ENCODE measurements around the gene BYSL. TPM values are rescaled to one million over a fixed set of nuclear protein-coding genes. Genes with fewer than 3 reads are reported as not detected.

The BYSL gene
- total and polyA plus RNA-seq, 2 donors (not counting 3 experiments of a cell fraction or from before 2014, with no cell fraction given) = 33.1 to 41.8 TPM

- Histone ChIP-seq H3K9ac (replicated peaks; ENCODE audit: extremely low read depth, insufficient read depth, low read length) (no peak overlapping the region), H3K4me2 (ENCODE audit: insufficient read depth, low read length) (no peak overlapping the region), H3K9me1 (replicated peaks; ENCODE audit: control insufficient read depth, extremely low read depth, insufficient read depth, low read length) (no peaks in the 10 kb centered on the region), H3K79me2 (ENCODE audit: control insufficient read depth, insufficient read depth, low read length) (no peaks in the 10 kb centered on the region), H4K20me1 (replicated peaks; ENCODE audit: control insufficient read depth, extremely low read depth, insufficient read depth, low read length) (no peaks in the 10 kb centered on the region), H3K4me3 (replicated peaks in 1 of 3; ENCODE audit: insufficient read depth in 1 of 3, low read depth in 1 of 3, low read length in 3 of 3) (no peak overlapping the region), H2AFZ (ENCODE audit: low read depth, low read length) (no peak overlapping the region), H3K4me1 (ENCODE audit: control insufficient read depth, extremely low read depth, insufficient read depth, low read length) (no peaks in the 10 kb centered on the region), H3K36me3 (ENCODE audit: control insufficient read depth in 2 of 2, extremely low read depth in 1 of 2, insufficient read depth in 2 of 2, low read length in 2 of 2) (no peaks in the 10 kb centered on the region), H3K27me3 (ENCODE audit: control insufficient read depth in 2 of 2, insufficient read depth in 2 of 2, low read length in 2 of 2) (no peaks in the 10 kb centered on the region), H3K27ac (ENCODE audit: insufficient read depth, low read depth, low read length) (no peak overlapping the region), H3K9me3 (replicated peaks; ENCODE audit: control insufficient read depth, insufficient read depth, low read length) (no peaks in the 10 kb centered on the region)
- ChIA-PET POLR2A (no interaction called here), CTCF (interaction anchor here (2.4 kb wide), 1 partner anchor 16 kb away, joined by 7 read pairs; no protein-coding TSS in a partner anchor)
- dilution Hi-C loops (cut with MboI; ENCODE audit: extremely low pct_ligation_motif_present, low sequenced_read_pairs) = no loop called here
- BruUV-seq (replicated peaks) = no TSS peak
- intact Hi-C loops (cut with micrococcal nuclease) = no loop called here
- no peak for DNase-seq (ENCODE audit: low read depth, low spot score)
- FAIRE-seq = no peak
- no peak for TF ChIP-seq GATA2 (IDR thresholded peaks at IDR 0.05; ENCODE audit: insufficient read depth, insufficient read length, low read depth, low read length)
- TF ChIP-seq JUN (IDR thresholded peaks at IDR 0.05; ENCODE audit: borderline replicate concordance, insufficient read depth, insufficient read length, low read depth) = no peak
- TF ChIP-seq POLR2AphosphoS5 (IDR thresholded peaks at IDR 0.05; ENCODE audit: insufficient read depth, low read depth, low read length) = no peak
These were observed 38.7 kb downstream of the BYSL start for GRCh38 chr6:41960028-41960427.

GRCh38 chr6:41963371-41963770, 42.1 kb downstream of the BYSL start:
- CTCF ChIA-PET = interaction anchor here (1.1 to 1.4 kb wide), 2 partner anchors 26 to 81 kb away, joined by 4 to 5 read pairs; no protein-coding TSS in a partner anchor

More at GRCh38 chr6:41963371-41963770, 42.1 kb downstream of the BYSL start:
- Histone ChIP-seq H3K9me1 (replicated peaks; ENCODE audit: control insufficient read depth, extremely low read depth, insufficient read depth, low read length) (no peaks in the 10 kb centered on the region), H2AFZ (ENCODE audit: low read depth, low read length) (no peak overlapping the region), H3K27ac (ENCODE audit: insufficient read depth, low read depth, low read length) (no peak overlapping the region), H4K20me1 (replicated peaks; ENCODE audit: control insufficient read depth, extremely low read depth, insufficient read depth, low read length) (no peaks in the 10 kb centered on the region), H3K27me3 (ENCODE audit: control insufficient read depth in 2 of 2, insufficient read depth in 2 of 2, low read length in 2 of 2) (no peaks in the 10 kb centered on the region), H3K9ac (replicated peaks; ENCODE audit: extremely low read depth, insufficient read depth, low read length) (no peak overlapping the region), H3K36me3 (ENCODE audit: control insufficient read depth in 2 of 2, extremely low read depth in 1 of 2, insufficient read depth in 2 of 2, low read length in 2 of 2) (no peaks in the 10 kb centered on the region), H3K9me3 (replicated peaks; ENCODE audit: control insufficient read depth, insufficient read depth, low read length) (no peaks in the 10 kb centered on the region), H3K4me3 (replicated peaks in 1 of 3; ENCODE audit: insufficient read depth in 1 of 3, low read depth in 1 of 3, low read length in 3 of 3) (no peak overlapping the region), H3K79me2 (ENCODE audit: control insufficient read depth, insufficient read depth, low read length) (no peaks in the 10 kb centered on the region), H3K4me2 (ENCODE audit: insufficient read depth, low read length) (no peak overlapping the region), H3K4me1 (ENCODE audit: control insufficient read depth, extremely low read depth, insufficient read depth, low read length) (peaks cover 31% of the 10 kb centered on the region)
- DNase-seq (ENCODE audit: low read depth, low spot score) (no peak), FAIRE-seq (no peak)
- TF ChIP-seq EZH2 (IDR thresholded peaks at IDR 0.05; ENCODE audit: borderline replicate concordance, low read depth, low read length, severe bottlenecking) (no peak), MAX (IDR thresholded peaks at IDR 0.05; ENCODE audit: insufficient read depth, insufficient read length) (no peak), FOS (IDR thresholded peaks at IDR 0.05; ENCODE audit: borderline replicate concordance, insufficient read depth, low read length) (no peak), POLR2AphosphoS5 (IDR thresholded peaks at IDR 0.05; ENCODE audit: insufficient read depth, low read depth, low read length) (no peak), GATA2 (IDR thresholded peaks at IDR 0.05; ENCODE audit: insufficient read depth, insufficient read length, low read depth, low read length) (no peak), JUN (IDR thresholded peaks at IDR 0.05; ENCODE audit: borderline replicate concordance, insufficient read depth, insufficient read length, low read depth) (no peak), CTCF (IDR thresholded peaks at IDR 0.05; ENCODE audit: extremely low read depth in 1 of 2, insufficient read depth in 1 of 2, low read depth in 1 of 2, low read length in 2 of 2) (no peak), POLR2A (IDR thresholded peaks at IDR 0.05; ENCODE audit: low read depth, low read length) (no peak), MYC (IDR thresholded peaks at IDR 0.05; ENCODE audit: low read depth, low read length) (no peak)
- intact Hi-C loops (cut with micrococcal nuclease) (no loop called here), dilution Hi-C loops (cut with MboI; ENCODE audit: extremely low pct_ligation_motif_present, low sequenced_read_pairs) (no loop called here)
- POLR2A ChIA-PET = no interaction called here
- BruUV-seq (replicated peaks) = no TSS peak

Data from endothelial cell of umbilical vein (primary cell).